ENCODE results near the gene NT5DC2.

The NT5DC2 gene

DNA sequence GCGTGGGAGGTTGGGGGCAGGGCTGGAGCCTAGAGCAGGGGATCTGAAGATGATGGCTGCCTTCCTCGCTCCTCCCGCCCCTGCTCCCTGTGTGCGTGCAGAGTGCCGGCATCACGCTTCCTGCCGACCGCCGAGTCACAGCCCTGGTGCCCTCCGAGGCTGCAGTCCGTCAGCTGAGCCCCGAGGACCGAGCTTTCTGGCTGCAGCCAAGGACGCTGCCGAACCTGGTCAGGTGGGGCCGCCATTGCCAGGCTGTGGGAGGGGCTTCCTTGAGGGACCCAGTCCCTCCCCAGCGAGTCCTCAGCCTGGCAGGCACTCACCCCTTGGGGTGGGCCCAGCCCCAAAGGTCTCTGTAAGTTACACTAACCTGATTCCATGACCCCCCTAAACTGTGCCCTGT lies 20.9 kb downstream of the NT5DC2 start:
- TF ChIP-seq, protein P1, sequence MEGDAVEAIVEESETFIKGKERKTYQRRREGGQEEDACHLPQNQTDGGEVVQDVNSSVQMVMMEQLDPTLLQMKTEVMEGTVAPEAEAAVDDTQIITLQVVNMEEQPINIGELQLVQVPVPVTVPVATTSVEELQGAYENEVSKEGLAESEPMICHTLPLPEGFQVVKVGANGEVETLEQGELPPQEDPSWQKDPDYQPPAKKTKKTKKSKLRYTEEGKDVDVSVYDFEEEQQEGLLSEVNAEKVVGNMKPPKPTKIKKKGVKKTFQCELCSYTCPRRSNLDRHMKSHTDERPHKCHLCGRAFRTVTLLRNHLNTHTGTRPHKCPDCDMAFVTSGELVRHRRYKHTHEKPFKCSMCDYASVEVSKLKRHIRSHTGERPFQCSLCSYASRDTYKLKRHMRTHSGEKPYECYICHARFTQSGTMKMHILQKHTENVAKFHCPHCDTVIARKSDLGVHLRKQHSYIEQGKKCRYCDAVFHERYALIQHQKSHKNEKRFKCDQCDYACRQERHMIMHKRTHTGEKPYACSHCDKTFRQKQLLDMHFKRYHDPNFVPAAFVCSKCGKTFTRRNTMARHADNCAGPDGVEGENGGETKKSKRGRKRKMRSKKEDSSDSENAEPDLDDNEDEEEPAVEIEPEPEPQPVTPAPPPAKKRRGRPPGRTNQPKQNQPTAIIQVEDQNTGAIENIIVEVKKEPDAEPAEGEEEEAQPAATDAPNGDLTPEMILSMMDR (IDR thresholded peaks at IDR 0.05; ENCODE audit: extremely low read depth, missing control alignments), result no peak
- DNase-seq (ENCODE audit: low spot score), result no peak

DNA sequence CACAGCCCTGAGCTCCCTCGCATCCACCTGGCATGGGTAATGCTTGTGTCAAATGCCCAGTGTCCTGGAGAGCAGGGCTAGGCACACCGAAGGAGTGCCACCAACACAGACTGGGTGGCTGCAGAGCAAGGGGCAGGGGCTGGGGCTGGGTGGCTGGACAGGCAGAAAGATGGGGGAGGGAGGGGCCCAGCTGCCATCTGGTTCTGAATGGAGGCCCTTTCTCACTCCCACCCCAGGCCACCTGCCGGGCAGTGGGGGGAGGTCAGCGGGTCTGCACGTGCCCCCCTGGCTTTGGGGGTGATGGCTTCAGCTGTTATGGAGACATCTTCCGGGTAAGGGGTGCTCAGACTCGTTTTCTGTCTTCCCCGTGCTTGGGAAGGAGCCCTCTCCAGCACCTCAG lies 21.6 kb downstream of the NT5DC2 start:
- TF ChIP-seq, protein P1 (IDR thresholded peaks at IDR 0.05; ENCODE audit: extremely low read depth, missing control alignments), result no peak
- no peak for DNase-seq (ENCODE audit: low spot score)

DNA sequence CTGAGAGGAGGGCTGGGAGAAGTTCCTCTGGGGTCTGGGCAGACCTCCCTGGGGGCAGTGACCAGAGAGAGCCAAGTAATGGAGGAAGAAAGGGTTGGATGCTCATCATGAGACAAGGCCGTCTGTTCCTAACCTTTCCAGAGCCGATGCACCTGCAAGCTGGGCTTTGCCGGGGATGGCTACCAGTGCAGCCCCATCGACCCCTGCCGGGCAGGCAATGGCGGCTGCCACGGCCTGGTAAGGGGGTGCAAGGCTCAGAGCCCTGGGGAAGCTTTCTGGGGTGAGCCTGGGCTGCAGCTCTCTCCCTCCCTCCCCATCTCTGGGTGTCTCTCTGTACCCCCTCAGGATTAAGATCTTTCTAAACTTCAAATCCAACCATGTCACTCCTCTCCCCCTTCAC lies 22.1 kb downstream of the NT5DC2 start:
- TF ChIP-seq, protein P1 (IDR thresholded peaks at IDR 0.05; ENCODE audit: extremely low read depth, missing control alignments), result no peak
- no peak for DNase-seq (ENCODE audit: low spot score)

DNA sequence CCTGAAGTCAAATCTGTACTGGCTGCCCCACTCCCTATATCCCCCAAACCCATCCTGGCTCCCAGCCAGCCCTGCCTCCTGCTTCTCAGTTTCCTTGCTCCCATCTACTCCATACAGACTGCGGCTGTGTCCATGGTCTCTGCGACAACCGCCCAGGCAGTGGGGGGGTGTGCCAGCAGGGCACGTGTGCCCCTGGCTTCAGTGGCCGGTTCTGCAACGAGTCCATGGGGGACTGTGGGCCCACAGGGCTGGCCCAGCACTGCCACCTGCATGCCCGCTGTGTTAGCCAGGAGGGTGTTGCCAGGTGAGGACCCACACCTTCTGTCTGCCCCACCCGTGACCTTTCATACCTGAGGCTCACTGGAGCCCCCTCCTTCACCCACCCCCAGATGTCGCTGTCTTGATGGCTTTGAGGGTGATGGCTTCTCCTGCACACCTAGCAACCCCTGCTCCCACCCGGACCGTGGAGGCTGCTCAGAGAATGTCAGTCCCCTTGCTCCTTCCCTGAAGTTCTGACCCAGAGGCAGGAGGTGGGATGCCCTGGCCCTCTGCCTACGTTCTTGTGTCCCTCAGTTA lies 23.8 kb downstream of the NT5DC2 start:
- TF ChIP-seq, protein P1 (IDR thresholded peaks at IDR 0.05; ENCODE audit: extremely low read depth, missing control alignments), result no peak
- no peak for DNase-seq (ENCODE audit: low spot score)

DNA sequence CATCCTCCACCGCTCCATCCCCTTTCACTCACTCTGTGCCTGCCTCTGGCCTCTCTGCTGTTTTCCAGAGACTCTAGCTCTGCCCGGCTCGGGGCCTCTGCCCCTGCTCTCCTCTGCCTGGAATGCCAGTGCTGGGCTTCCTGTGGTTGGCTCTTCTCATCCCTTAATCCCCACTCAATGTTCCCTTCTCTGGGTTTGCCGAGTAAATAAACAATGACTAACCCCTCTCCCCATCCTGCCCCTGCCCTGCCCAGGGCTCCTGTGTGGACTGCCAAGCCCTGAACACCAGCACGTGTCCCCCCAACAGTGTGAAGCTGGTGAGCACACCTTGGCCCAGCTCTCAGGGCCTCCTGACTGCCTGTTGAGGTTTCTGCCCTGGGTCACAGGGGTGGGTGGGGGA lies 26.3 kb downstream of the NT5DC2 start:
- TF ChIP-seq, protein P1 (IDR thresholded peaks at IDR 0.05; ENCODE audit: extremely low read depth, missing control alignments), result no peak
- DNase-seq (ENCODE audit: low spot score), result no peak

DNA sequence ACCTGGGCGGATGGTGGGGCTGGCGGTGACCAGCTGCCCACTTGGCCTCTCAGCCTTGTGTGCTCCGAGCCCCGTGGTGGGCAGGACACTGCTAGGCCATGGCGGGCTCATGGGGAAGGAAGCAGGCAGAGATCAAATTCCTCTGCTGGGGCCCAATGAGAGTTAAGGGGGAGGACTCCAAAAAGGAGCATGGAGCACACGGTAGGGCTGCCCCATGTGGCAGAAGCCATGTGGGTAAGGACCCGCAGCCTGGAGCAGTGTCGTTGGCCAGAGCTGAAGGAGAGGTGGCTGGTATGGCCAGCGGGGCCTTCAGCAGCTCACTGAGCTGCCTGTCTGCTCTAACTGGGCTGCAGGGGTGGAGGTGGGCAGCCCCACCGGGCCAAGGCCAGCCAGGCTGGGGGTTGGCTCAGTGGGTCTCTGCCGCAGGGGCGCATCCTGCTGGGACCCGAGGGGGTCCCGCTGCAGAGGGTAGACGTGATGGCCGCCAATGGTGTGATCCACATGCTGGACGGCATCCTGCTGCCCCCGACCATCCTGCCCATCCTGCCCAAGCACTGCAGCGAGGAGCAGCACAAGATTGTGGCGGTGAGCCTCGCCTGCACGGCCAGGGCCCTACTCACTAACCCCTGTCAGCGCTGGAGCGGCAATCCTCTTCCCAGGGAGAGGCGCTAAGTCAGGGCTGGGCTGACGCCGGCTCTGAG lies 27.2 kb downstream of the NT5DC2 start:
- DNase-seq (ENCODE audit: low spot score), result no peak
- TF ChIP-seq, protein P1 (IDR thresholded peaks at IDR 0.05; ENCODE audit: extremely low read depth, missing control alignments), result no peak

DNA sequence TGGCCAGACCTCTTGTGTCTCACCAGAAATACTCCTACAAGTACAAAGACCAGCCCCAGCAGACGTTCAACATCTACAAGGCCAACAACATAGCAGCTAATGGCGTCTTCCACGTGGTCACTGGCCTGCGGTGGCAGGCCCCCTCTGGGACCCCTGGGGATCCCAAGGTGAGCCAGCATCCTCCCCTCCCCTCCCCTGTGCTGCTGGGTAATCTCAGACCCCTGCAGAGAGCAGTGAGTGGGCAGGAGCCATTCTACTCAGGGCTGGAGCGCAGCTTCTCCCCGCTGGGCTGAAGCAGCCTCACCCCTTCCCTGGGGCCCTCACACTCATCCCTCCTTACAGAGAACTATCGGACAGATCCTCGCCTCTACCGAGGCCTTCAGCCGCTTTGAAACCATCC lies 28.7 kb downstream of the NT5DC2 start:
- TF ChIP-seq, protein P1 (IDR thresholded peaks at IDR 0.05; ENCODE audit: extremely low read depth, missing control alignments), result no peak
- DNase-seq (ENCODE audit: low spot score), result no peak

Measured in GM20000 (cell line).